ENCODE data around the gene THAP4. TPM values are rescaled to one million over a fixed set of nuclear protein-coding genes. Genes with fewer than 3 reads are reported as not detected.

Gene THAP4
- total and polyA plus RNA-seq, 2 of the 13 experiments (the other 11 are each of a cell fraction or from before 2014, with no cell fraction given) = 59.7 to 75.7 TPM

GRCh38 chr2:241611062-241611461, 25.9 kb downstream of the THAP4 start:
- POLR2A ChIA-PET = no interaction called here
- Histone ChIP-seq H3K27me3 (ENCODE audit: control insufficient read depth in 1 of 2, insufficient read depth in 2 of 2, low read length in 2 of 2) (no peaks in the 10 kb centered on the region), H3K9ac (ENCODE audit: insufficient read depth, low read depth, low read length) (peak overlapping the region; percentile 89), H3K4me1 (ENCODE audit: insufficient read depth, low read length) (peaks cover 32% of the 10 kb centered on the region), H3K4me2 (ENCODE audit: low read depth, low read length) (peak overlapping the region; percentile 94), H3K4me3 (replicated peaks in 1 of 3; ENCODE audit: insufficient read depth in 1 of 3, low read depth in 2 of 3, low read length in 3 of 3) (peak overlapping the region in 1 of 3 experiments; percentile 89; a peak in 1 of 6 replicates), H4K20me1 (ENCODE audit: insufficient read depth, low read length) (no peaks in the 10 kb centered on the region), H3K36me3 (replicated peaks in 1 of 2; ENCODE audit: control insufficient read depth in 1 of 2, insufficient read depth in 2 of 2, low read length in 2 of 2) (peaks cover 17 to 43% of the 10 kb centered on the region in 2 experiments), H3K27ac (ENCODE audit: extremely low read length, insufficient read depth, low read length) (peak overlapping the region; percentile 86), H3K9me3 (ENCODE audit: low read length) (no peaks in the 10 kb centered on the region), H2AFZ (ENCODE audit: low read length) (no peak overlapping the region), H3K79me2 (ENCODE audit: insufficient read depth, low read length) (peaks cover 54% of the 10 kb centered on the region)
- CTCF ChIA-PET (ENCODE audit: low intra/inter-chr PET ratio, low total read pairs) = no interaction called here
- intact Hi-C loops (cut with micrococcal nuclease; ENCODE audit: unreplicated experiment) = no loop called here
- TF ChIP-seq PITX1 (CRISPR knock-in tag; IDR thresholded peaks at IDR 0.05) = peak; percentile 11; the same call in 1 of the 2 replicates
- TF ChIP-seq ZNF33A (CRISPR knock-in tag; IDR thresholded peaks at IDR 0.05; ENCODE audit: borderline replicate concordance) = no peak
- 93% methylated on average over 12 of the region's 13 CpGs for WGBS (ENCODE audit: low lambda C conversion rate)
- FAIRE-seq (no peak), ATAC-seq (no peak), DNase-seq (ENCODE audit: low spot score) (no peak)
- in situ Hi-C loops (cut with HindIII; ENCODE audit: extremely low pct_ligation_motif_present, low pct_unique_long_range_greater_than_20kb) = no loop called here
- TSS peak; percentile 87 for BruUV-seq (replicated peaks)

GRCh38 chr2:241609859-241610793, 26.8 kb downstream of the THAP4 start:
- 8% methylated on average over 45 of the region's 76 CpGs for WGBS (ENCODE audit: low lambda C conversion rate)
- CTCF ChIA-PET (ENCODE audit: low intra/inter-chr PET ratio, low total read pairs) = no interaction called here
- FAIRE-seq = peak; percentile 74
- peak; percentile 93 for DNase-seq (ENCODE audit: low spot score)
- no peaks in the 10 kb centered on the region for H4K20me1 ChIP-seq (ENCODE audit: insufficient read depth, low read length)
- peak overlapping the region; percentile 89 for H3K9ac ChIP-seq (ENCODE audit: insufficient read depth, low read depth, low read length)
- no peak overlapping the region for H2AFZ ChIP-seq (ENCODE audit: low read length)
- H3K9me3 ChIP-seq (ENCODE audit: low read length) = no peaks in the 10 kb centered on the region
- H3K79me2 ChIP-seq (ENCODE audit: insufficient read depth, low read length) = peaks cover 46% of the 10 kb centered on the region
- H3K4me1 ChIP-seq (ENCODE audit: insufficient read depth, low read length) = peaks cover 32% of the 10 kb centered on the region
- peak overlapping the region; percentile 75 to 89 (median 78) for H3K4me3 ChIP-seq (replicated peaks in 1 of 3; ENCODE audit: insufficient read depth in 1 of 3, low read depth in 2 of 3, low read length in 3 of 3)
- in situ Hi-C loops (cut with HindIII; ENCODE audit: extremely low pct_ligation_motif_present, low pct_unique_long_range_greater_than_20kb) = no loop called here
- H3K27me3 ChIP-seq (ENCODE audit: control insufficient read depth in 1 of 2, insufficient read depth in 2 of 2, low read length in 2 of 2) = no peaks in the 10 kb centered on the region
- H3K4me2 ChIP-seq (ENCODE audit: low read depth, low read length) = peak overlapping the region; percentile 94
- peaks cover 18 to 52% of the 10 kb centered on the region in 2 experiments for H3K36me3 ChIP-seq (replicated peaks in 1 of 2; ENCODE audit: control insufficient read depth in 1 of 2, insufficient read depth in 2 of 2, low read length in 2 of 2)
- intact Hi-C loops (cut with micrococcal nuclease; ENCODE audit: unreplicated experiment) = loop anchor here (1.0 kb wide), 3 partner anchors 26 to 76 kb away; partner anchors contain the start of gene DTYMK
- POLR2A ChIA-PET = interaction anchor here (0.6 to 2.0 kb wide), 20 partner anchors 11 to 460 kb away, joined by 3 to 12 read pairs (median 4); partner anchors contain the start of genes BOK, D2HGDH, DTYMK and HDLBP
- peak overlapping the region; percentile 86 for H3K27ac ChIP-seq (ENCODE audit: extremely low read length, insufficient read depth, low read length)
- ATAC-seq = peak; percentile 99
- no TSS peak for BruUV-seq (replicated peaks)
- TF ChIP-seq HOXD1 (CRISPR knock-in tag; IDR thresholded peaks at IDR 0.05) (0 out of 2 replicates have a peak, but pooled peaks have one; percentile 51), MATR3 (CRISPR knock-in tag; IDR thresholded peaks at IDR 0.05) (no peak), PBX3 (CRISPR knock-in tag; IDR thresholded peaks at IDR 0.05; ENCODE audit: borderline replicate concordance) (no peak), ZBTB25 (CRISPR knock-in tag; IDR thresholded peaks at IDR 0.05) (peak; percentile 88), SPEN (CRISPR knock-in tag; IDR thresholded peaks at IDR 0.05; ENCODE audit: low read depth) (peak; percentile 94), MTA1 (CRISPR knock-in tag; IDR thresholded peaks at IDR 0.05; ENCODE audit: borderline replicate concordance) (peak; percentile 19; the same call in 1 of the 2 replicates), FOXJ3 (CRISPR knock-in tag; IDR thresholded peaks at IDR 0.05; ENCODE audit: borderline replicate concordance) (no peak), ZBTB43 (CRISPR knock-in tag; conservative IDR thresholded peaks at IDR 0.05) (peak; percentile 44; the same call in 1 of the 2 replicates), MAZ (IDR thresholded peaks at IDR 0.05; ENCODE audit: borderline replicate concordance, low read depth, low read length) (peak; percentile 94), MAZ (CRISPR knock-in tag; IDR thresholded peaks at IDR 0.05; ENCODE audit: low read depth) (peak; percentile 100)
